Daoy (cell line): ENCODE measurements around the gene FRAS1. TPM values are rescaled to one million over a fixed set of nuclear protein-coding genes. Genes with fewer than 3 reads are reported as not detected.

Experiments used
- DNase-seq: peaks from one replicate; pipeline ENCODE4 v3.0.0-alpha.2; 2015; ENCODE audit warnings: low read depth
- total RNA-seq: library from RNA; depleted of rRNA; stranded (reverse); fragments of >200 nt; shearing (Covaris generic); gene quantifications from 2 replicates; pipeline ENCODE4 v1.2.3, GENCODE V29; 2014

FRAS1 gene
- total RNA-seq, 1 experiment from 2014 or later, result 1.9 TPM

- no peak for DNase-seq
Measured at GRCh38 chr4:78120144-78120880, 63.2 kb downstream of the FRAS1 start.

- DNase-seq, result no peak
Measured at GRCh38 chr4:78121338-78121904, 64.3 kb downstream of the FRAS1 start.

GRCh38 chr4:78125834-78126331 is 68.8 kb downstream of the FRAS1 start:
- DNase-seq, result peak; percentile 7

GRCh38 chr4:78129383-78130108 is 72.4 kb downstream of the FRAS1 start:
- no peak for DNase-seq

GRCh38 chr4:78131403-78131802 is 74.3 kb downstream of the FRAS1 start:
- DNase-seq, result no peak

GRCh38 chr4:78136109-78137081 is 79.3 kb downstream of the FRAS1 start:
- DNase-seq, result no peak

GRCh38 chr4:78137532-78137931 is 80.4 kb downstream of the FRAS1 start:
- DNase-seq, result no peak

GRCh38 chr4:78138252-78138651 is 81.1 kb downstream of the FRAS1 start:
- DNase-seq, result no peak

GRCh38 chr4:78143634-78144033 is 86.5 kb downstream of the FRAS1 start:
- DNase-seq, result no peak

GRCh38 chr4:78145008-78145407 is 87.9 kb downstream of the FRAS1 start:
- DNase-seq, result no peak

GRCh38 chr4:78145622-78146021 is 88.5 kb downstream of the FRAS1 start:
- peak; percentile 33 for DNase-seq

- DNase-seq, result no peak
Measured at GRCh38 chr4:78149751-78150542, 92.8 kb downstream of the FRAS1 start.

GRCh38 chr4:78150543-78150864 is 93.4 kb downstream of the FRAS1 start:
- DNase-seq, result no peak

GRCh38 chr4:78152795-78153194 is 95.7 kb downstream of the FRAS1 start:
- no peak for DNase-seq

GRCh38 chr4:78154972-78155590 is 98.0 kb downstream of the FRAS1 start:
- DNase-seq, result no peak

GRCh38 chr4:78155616-78156105 is 98.5 kb downstream of the FRAS1 start:
- DNase-seq, result peak; percentile 44

- no peak for DNase-seq
Measured at GRCh38 chr4:78156520-78156919, 99.4 kb downstream of the FRAS1 start.

- no peak for DNase-seq
Measured at GRCh38 chr4:78162342-78162741, 105.2 kb downstream of the FRAS1 start.

GRCh38 chr4:78162821-78163220 is 105.7 kb downstream of the FRAS1 start:
- no peak for DNase-seq

- DNase-seq, result no peak
Measured at GRCh38 chr4:78165758-78166157, 108.6 kb downstream of the FRAS1 start.
